Astrocyte (in vitro differentiated cells and primary cell): ENCODE results near the gene BMPR1B. TPM values are rescaled to one million over a fixed set of nuclear protein-coding genes. Genes with fewer than 3 reads are reported as not detected.

Source experiments
- DNase-seq: peaks from one replicate; pipeline ENCODE4 v3.0.0-alpha.2; 2010; ENCODE audit warnings: low read depth
- FAIRE-seq: peaks from 2 replicates; lab custom pipeline; 2011; peaks lifted over from hg19 to GRCh38; lab: Jason Lieb, UNC
- H2AFZ ChIP-seq: 2 replicates; pipeline ENCODE4 v1.6.0; 2012; ENCODE audit warnings: low read depth, low read length, inconsistent platforms
- H3K27ac ChIP-seq: 2 replicates; pipeline ENCODE4 v1.5.1; 2011; ENCODE audit warnings: low read depth, low read length, inconsistent platforms
- H3K27me3 ChIP-seq: 2 replicates; pipeline ENCODE4 v1.6.0; 2011; ENCODE audit warnings: low read length, inconsistent platforms; ENCODE audit not compliant: insufficient read depth
- H3K36me3 ChIP-seq: 2 replicates; pipeline ENCODE4 v1.5.1; 2011; ENCODE audit warnings: low read length, inconsistent platforms; ENCODE audit not compliant: insufficient read depth
- H3K4me1 ChIP-seq: 2 replicates; pipeline ENCODE4 v1.5.1; 2011; ENCODE audit warnings: low read length, inconsistent platforms; ENCODE audit not compliant: insufficient read depth
- H3K4me2 ChIP-seq: 2 replicates; pipeline ENCODE4 v1.6.0; 2012; ENCODE audit warnings: low read length, inconsistent platforms
- H3K4me3 ChIP-seq: 2 replicates; pipeline ENCODE4 v1.5.1; 2011; ENCODE audit warnings: low read depth, mild to moderate bottlenecking, low read length, inconsistent platforms; ENCODE audit not compliant: insufficient read depth
- H3K79me2 ChIP-seq: 2 replicates; pipeline ENCODE4 v1.6.0; 2012; ENCODE audit warnings: mild to moderate bottlenecking, low read length, inconsistent platforms; ENCODE audit not compliant: insufficient read depth
- H3K9ac ChIP-seq: 2 replicates; pipeline ENCODE4 v1.6.0; 2012; ENCODE audit warnings: mild to moderate bottlenecking, low read length, inconsistent platforms
- H3K9me3 ChIP-seq: 2 replicates; pipeline ENCODE4 v1.5.1; 2012; ENCODE audit warnings: low read depth, mild to moderate bottlenecking, low read length, inconsistent platforms; ENCODE audit not compliant: insufficient read depth
- H4K20me1 ChIP-seq: 2 replicates; pipeline ENCODE4 v1.6.0; 2012; ENCODE audit warnings: low read length, inconsistent platforms; ENCODE audit not compliant: insufficient read depth
- H3K27ac Mint-ChIP-seq: one replicate; pipeline ENCODE4 v1.8.0; 2021; ENCODE audit warnings: mild to moderate bottlenecking, mixed read lengths; ENCODE audit not compliant: unreplicated experiment
- H3K27me3 Mint-ChIP-seq: one replicate; pipeline ENCODE4 v1.8.0; 2021; ENCODE audit warnings: low read depth, mixed read lengths; ENCODE audit not compliant: unreplicated experiment
- H3K36me3 Mint-ChIP-seq: one replicate; pipeline ENCODE4 v1.8.0; 2021; ENCODE audit warnings: low read depth, mixed read lengths; ENCODE audit not compliant: unreplicated experiment
- H3K4me1 Mint-ChIP-seq: one replicate; pipeline ENCODE4 v1.8.0; 2021; ENCODE audit warnings: low read depth, mixed read lengths; ENCODE audit not compliant: unreplicated experiment
- H3K4me3 Mint-ChIP-seq: one replicate; pipeline ENCODE4 v1.8.0; 2021; ENCODE audit warnings: mild to moderate bottlenecking, moderate library complexity, mixed read lengths; ENCODE audit not compliant: unreplicated experiment
- H3K9me3 Mint-ChIP-seq: one replicate; pipeline ENCODE4 v1.8.0; 2021; ENCODE audit warnings: mild to moderate bottlenecking, mixed read lengths; ENCODE audit not compliant: unreplicated experiment
- CTCF ChIP-seq: IDR thresholded peaks from 2 replicates; pipeline ENCODE4 v1.5.1; 2011; ENCODE audit warnings: low read depth, mild to moderate bottlenecking, inconsistent platforms, low read length, moderate library complexity; ENCODE audit not compliant: insufficient read depth
- EZH2 ChIP-seq: IDR thresholded peaks from 2 replicates; pipeline ENCODE4 v1.6.1; 2012; ENCODE audit warnings: mild to moderate bottlenecking, low read length, inconsistent platforms; ENCODE audit not compliant: insufficient read depth
- total RNA-seq: library from RNA; stranded (reverse); gene quantifications from 2 replicates; pipeline ENCODE4 v1.2.1, GENCODE V29; 2021

Gene BMPR1B
- total RNA-seq, 1 donor from 2014 or later: 14.1 TPM

GRCh38 chr4:94802091-94802490, 44.3 kb downstream of the BMPR1B start:
- no peak overlapping the region for H3K9ac ChIP-seq
- H3K27ac ChIP-seq: no peak overlapping the region
- no peak overlapping the region for H3K4me2 ChIP-seq
- no peak for DNase-seq
- peaks cover 9% of the 10 kb centered on the region for H3K4me1 ChIP-seq
- no peaks in the 10 kb centered on the region for H3K27me3 ChIP-seq
- no peak overlapping the region for H3K4me3 Mint-ChIP-seq
- H3K9me3 Mint-ChIP-seq: peaks cover 1% of the 10 kb centered on the region
- no peak overlapping the region for H2AFZ ChIP-seq
- no peaks in the 10 kb centered on the region for H4K20me1 ChIP-seq
- H3K9me3 ChIP-seq: no peaks in the 10 kb centered on the region
- H3K36me3 ChIP-seq: no peaks in the 10 kb centered on the region
- no peaks in the 10 kb centered on the region for H3K27me3 Mint-ChIP-seq
- FAIRE-seq: no peak
- peaks cover 1% of the 10 kb centered on the region for H3K36me3 Mint-ChIP-seq
- no peak overlapping the region for H3K4me3 ChIP-seq
- H3K27ac Mint-ChIP-seq: no peak overlapping the region
- H3K79me2 ChIP-seq: no peaks in the 10 kb centered on the region
- peaks cover 37% of the 10 kb centered on the region for H3K4me1 Mint-ChIP-seq
- TF ChIP-seq EZH2: no peak
- TF ChIP-seq CTCF: no peak

GRCh38 chr4:94803181-94803580, 45.4 kb downstream of the BMPR1B start:
- Mint-ChIP-seq H3K27me3 (no peaks in the 10 kb centered on the region), H3K27ac (no peak overlapping the region), H3K36me3 (peaks cover 1% of the 10 kb centered on the region), H3K9me3 (peaks cover 1% of the 10 kb centered on the region), H3K4me1 (peaks cover 36% of the 10 kb centered on the region), H3K4me3 (no peak overlapping the region)
- Histone ChIP-seq H3K4me3 (no peak overlapping the region), H3K9me3 (no peaks in the 10 kb centered on the region), H3K27me3 (no peaks in the 10 kb centered on the region), H4K20me1 (no peaks in the 10 kb centered on the region), H3K36me3 (no peaks in the 10 kb centered on the region), H3K9ac (no peak overlapping the region), H3K79me2 (no peaks in the 10 kb centered on the region), H3K27ac (no peak overlapping the region), H2AFZ (no peak overlapping the region), H3K4me2 (no peak overlapping the region), H3K4me1 (peaks cover 9% of the 10 kb centered on the region)
- DNase-seq: peak; percentile 55
- no peak for FAIRE-seq
- TF ChIP-seq EZH2 (no peak), CTCF (no peak)

- Histone ChIP-seq H3K4me3 (no peak overlapping the region), H3K27ac (no peak overlapping the region), H2AFZ (no peak overlapping the region), H3K4me2 (no peak overlapping the region), H3K79me2 (no peaks in the 10 kb centered on the region), H3K4me1 (no peaks in the 10 kb centered on the region), H3K36me3 (no peaks in the 10 kb centered on the region), H3K9me3 (no peaks in the 10 kb centered on the region), H4K20me1 (no peaks in the 10 kb centered on the region), H3K9ac (no peak overlapping the region), H3K27me3 (no peaks in the 10 kb centered on the region)
- FAIRE-seq (no peak), DNase-seq (no peak)
- no peaks in the 10 kb centered on the region for H3K27me3 Mint-ChIP-seq
- no peaks in the 10 kb centered on the region for H3K36me3 Mint-ChIP-seq
- no peak for TF ChIP-seq EZH2
- TF ChIP-seq CTCF: no peak
- peaks cover 27% of the 10 kb centered on the region for H3K4me1 Mint-ChIP-seq
- no peak overlapping the region for H3K4me3 Mint-ChIP-seq
- no peak overlapping the region for H3K27ac Mint-ChIP-seq
- H3K9me3 Mint-ChIP-seq: peaks cover 1% of the 10 kb centered on the region
Observed at GRCh38 chr4:94804650-94805049, 46.9 kb downstream of the BMPR1B start.
